HL-60 (cell line): ENCODE results near the gene RFTN1.

Experiments
- CTCF ChIP-seq: IDR thresholded peaks from one replicate; pipeline ENCODE4 v1.5.1; 2011; ENCODE audit warnings: low read length, control low read depth, inconsistent platforms; ENCODE audit not compliant: insufficient read depth
- GABPA ChIP-seq: IDR thresholded peaks from 2 replicates; pipeline ENCODE4 v1.6.1; 2012; ENCODE audit warnings: low read depth
- POLR2AphosphoS5 ChIP-seq: IDR thresholded peaks from 2 replicates; pipeline ENCODE4 v1.6.1; 2012; ENCODE audit warnings: low read depth
- REST ChIP-seq: IDR thresholded peaks from 2 replicates; pipeline ENCODE4 v1.6.1; 2012; ENCODE audit warnings: low read depth; ENCODE audit not compliant: insufficient replicate concordance
- SPI1 ChIP-seq: IDR thresholded peaks from 2 replicates; pipeline ENCODE4 v1.6.1; 2012; ENCODE audit warnings: low read depth, mild to moderate bottlenecking, borderline replicate concordance

GRCh38 chr3:16552757-16553156 lies 39.3 kb upstream of the RFTN1 start:
- TF ChIP-seq CTCF (no peak), POLR2AphosphoS5 (no peak), REST (no peak), GABPA (no peak), SPI1 (no peak)
